ENCODE results near the gene TAC4. TPM values are rescaled to one million over a fixed set of nuclear protein-coding genes. Genes with fewer than 3 reads are reported as not detected.
A peak's percentile ranks its signal among the peaks of the same experiment; 100 is the strongest.

The TAC4 gene
- polyA plus RNA-seq, 4 donors: 0.93 to 1.1 TPM; not detected in 2

DNA sequence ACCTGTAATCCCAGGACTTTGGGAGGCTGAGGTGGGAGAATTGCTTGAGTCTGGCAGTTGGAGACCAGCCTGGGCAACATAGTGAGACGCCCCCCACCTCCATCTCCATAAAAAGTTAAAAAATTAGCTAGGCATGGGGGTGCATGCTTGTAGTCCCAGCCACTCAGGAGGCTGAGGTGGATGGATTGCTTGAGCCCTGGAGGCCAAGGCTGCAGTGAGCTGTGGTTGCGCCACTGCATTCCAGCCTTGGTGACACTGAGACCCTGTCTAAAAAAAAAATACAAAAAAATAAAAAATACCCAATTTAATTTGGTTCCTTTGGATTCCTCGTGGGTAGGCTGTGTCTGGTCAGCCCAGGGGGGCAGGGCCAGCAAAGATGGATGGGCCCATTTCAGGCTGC lies 26.1 kb upstream of the TAC4 start:
- DNase-seq (ENCODE audit: low read depth in 4 of 4, low spot score in 3 of 4): no peak

GRCh38 chr17:49873466-49873865 lies 25.6 kb upstream of the TAC4 start:
- DNase-seq (ENCODE audit: low read depth in 4 of 4, low spot score in 3 of 4): no peak

GRCh38 chr17:49872754-49873377 lies 25.0 kb upstream of the TAC4 start:
- DNase-seq (ENCODE audit: low read depth in 4 of 4, low spot score in 3 of 4): no peak

- no peak for DNase-seq (ENCODE audit: low read depth in 4 of 4, low spot score in 3 of 4)
These were observed 23.3 kb upstream of the TAC4 start for GRCh38 chr17:49871211-49871610.

- no peak for DNase-seq (ENCODE audit: low read depth in 4 of 4, low spot score in 3 of 4)
These were observed 22.4 kb upstream of the TAC4 start for GRCh38 chr17:49870298-49870697.

GRCh38 chr17:49869038-49869374 lies 21.1 kb upstream of the TAC4 start:
- DNase-seq (ENCODE audit: low read depth in 4 of 4, low spot score in 3 of 4): no peak

- DNase-seq (ENCODE audit: low read depth in 4 of 4, low spot score in 3 of 4): no peak
These were observed 19.1 kb upstream of the TAC4 start for GRCh38 chr17:49866882-49867413.

DNA sequence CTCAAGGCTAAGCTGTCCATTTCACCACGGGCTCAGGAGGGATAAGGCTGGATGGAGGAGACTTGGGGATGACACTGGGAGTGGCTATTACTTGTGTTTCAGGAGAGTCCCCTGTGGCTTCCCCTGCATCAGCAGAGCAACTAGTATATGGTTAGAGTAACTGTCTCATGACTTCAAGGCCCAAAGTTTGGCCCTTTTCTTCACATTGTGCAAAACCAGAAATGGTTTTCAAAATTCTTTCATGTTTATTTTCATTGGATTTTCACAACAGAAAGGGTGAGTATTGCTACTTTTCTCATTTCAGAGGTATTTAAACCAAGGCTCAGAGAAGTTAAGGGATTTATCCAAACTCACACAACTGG lies 18.1 kb upstream of the TAC4 start:
- no peak for DNase-seq (ENCODE audit: low read depth in 4 of 4, low spot score in 3 of 4)

GRCh38 chr17:49862781-49863331 lies 15.0 kb upstream of the TAC4 start:
- DNase-seq (ENCODE audit: low read depth in 4 of 4, low spot score in 3 of 4): no peak

DNA sequence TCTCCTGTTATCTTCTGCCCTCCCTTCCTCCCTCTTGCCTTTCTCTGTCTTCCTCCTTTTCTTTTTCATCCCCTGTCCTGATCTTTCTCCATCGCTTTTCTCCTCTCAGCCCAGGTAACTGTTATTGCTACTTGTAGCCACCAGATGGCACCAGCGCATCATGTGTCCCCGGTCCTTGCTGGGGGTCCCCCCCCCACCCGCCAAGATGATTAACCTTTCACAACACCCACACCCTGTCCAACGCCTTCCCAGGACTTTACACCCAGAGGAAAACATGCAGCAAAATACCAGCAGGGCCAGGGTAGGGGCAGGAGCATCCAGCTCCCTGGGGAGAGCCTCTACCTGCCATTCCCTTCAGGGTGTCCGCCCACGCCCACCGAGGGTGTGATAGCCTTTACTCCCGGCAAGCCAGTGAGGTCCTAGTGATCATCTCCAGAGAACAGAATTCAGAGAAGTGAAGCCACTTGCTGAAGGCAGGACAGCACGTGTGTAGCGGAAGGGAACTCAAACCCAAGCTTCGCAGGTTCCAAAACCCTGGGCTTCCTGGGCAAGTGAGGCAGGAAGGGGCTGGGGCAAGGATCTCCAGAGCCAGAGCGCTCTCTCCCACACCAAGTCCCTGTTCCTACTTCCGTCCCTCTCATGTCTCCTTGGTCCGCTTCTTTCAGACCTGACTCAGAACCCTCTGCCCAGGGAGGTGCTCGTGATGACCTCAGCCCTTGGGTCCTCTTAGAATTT lies 13.4 kb upstream of the TAC4 start:
- no peak for DNase-seq (ENCODE audit: low read depth in 4 of 4, low spot score in 3 of 4)

GRCh38 chr17:49859991-49860953 lies 12.4 kb upstream of the TAC4 start:
- no peak for DNase-seq (ENCODE audit: low read depth in 4 of 4, low spot score in 3 of 4)

DNA sequence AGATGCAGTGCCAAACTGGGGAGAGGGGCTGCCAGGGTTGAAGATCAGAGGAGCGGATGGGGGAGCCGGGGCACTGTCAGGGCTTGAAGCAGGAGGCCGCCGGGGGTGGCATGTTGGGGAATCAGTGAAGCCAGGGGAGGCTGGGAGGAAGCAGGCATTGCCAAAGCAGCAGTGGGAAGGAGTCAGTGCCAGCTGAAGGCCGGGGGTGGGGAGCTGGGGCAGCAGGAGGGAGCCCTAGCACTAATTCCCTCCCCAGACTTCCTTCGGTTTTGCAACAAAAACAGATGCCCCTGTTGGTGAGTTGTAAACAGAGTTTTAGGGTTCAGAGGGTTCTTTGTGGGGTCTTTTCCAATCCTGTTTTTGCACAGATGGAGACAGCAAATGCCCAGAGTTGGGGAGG lies 10.9 kb upstream of the TAC4 start:
- DNase-seq (ENCODE audit: low read depth in 4 of 4, low spot score in 3 of 4): no peak

- DNase-seq (ENCODE audit: low read depth in 4 of 4, low spot score in 3 of 4): no peak
These were observed 6.3 kb upstream of the TAC4 start for GRCh38 chr17:49854126-49854525.

- DNase-seq (ENCODE audit: low read depth in 4 of 4, low spot score in 3 of 4): no peak
These were observed 5.7 kb upstream of the TAC4 start for GRCh38 chr17:49853470-49854015.

- DNase-seq (ENCODE audit: low read depth in 4 of 4, low spot score in 3 of 4): peak in 1 of 4 donors; percentile 67
These were observed 3.8 kb upstream of the TAC4 start for GRCh38 chr17:49851387-49852291.

DNA sequence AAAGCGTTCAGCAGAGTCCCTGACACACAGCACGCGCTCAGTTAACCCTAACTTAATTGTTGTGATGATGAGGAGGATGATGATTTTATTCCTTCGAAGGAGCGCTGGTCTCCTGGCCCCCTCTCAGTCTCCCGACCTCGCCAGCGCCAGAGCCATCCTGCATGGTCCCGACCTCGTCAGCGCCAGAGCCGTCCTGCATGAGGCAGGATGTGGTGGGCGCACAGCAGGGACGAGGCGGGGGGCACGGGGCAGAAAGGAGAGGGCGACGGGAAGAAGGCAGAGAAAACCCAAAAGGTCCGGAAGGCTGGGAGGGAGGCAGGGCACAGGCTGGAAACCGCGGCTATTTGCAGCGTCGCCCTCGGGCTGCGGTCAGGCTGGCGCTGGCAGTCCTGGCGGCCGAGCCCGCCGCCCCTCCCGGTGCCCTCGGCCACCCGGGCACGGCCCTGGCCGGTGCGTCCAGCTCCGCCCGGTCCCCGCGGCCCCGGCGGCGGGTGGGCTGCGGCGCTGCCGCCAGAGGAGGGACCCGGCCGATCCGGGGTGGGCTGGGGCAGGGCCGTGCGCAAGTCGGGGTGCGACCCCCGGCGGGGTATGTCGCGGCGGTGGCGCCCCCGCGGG lies 3.0 kb upstream of the TAC4 start:
- no peak for DNase-seq (ENCODE audit: low read depth in 4 of 4, low spot score in 3 of 4)

DNA sequence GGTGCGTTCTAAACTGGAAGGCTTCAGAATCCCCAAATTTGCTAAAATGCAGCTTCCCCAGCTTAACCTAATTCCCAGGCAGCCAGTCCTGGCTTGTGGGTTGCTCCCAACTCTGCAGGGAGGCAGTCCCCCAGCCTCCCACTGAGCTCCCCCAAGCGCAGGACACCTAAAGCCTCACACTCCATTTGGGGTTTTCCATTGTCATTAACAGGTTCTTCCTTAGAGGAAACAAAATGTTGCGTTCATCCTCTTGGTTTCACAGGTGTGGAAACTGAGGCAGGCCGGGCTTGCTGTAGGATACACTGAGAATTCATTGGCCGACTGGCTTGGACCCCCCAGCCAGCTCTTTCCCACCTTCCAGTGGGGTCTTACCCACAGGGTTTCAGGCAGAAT lies 2.3 kb upstream of the TAC4 start:
- DNase-seq (ENCODE audit: low read depth in 4 of 4, low spot score in 3 of 4): no peak

DNA sequence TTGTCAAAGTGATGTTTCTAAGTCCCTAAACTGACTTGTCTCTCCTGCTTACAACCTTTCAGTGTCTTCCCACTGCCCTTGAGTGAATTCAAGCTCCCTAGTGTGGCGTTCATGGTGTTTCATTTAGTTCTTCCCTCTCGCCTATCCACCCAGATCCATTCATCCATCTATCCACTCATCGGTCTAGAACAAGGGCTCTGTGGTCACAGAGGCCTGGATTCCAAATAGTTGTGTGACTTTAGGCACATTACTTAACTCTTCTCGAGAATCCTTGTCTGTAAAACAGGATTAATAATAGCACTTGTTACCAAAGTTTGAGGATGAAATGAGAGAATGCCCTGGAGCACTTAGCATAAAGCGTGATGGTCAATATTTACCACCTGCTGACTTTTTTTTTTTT lies 870 bp upstream of the TAC4 start:
- DNase-seq (ENCODE audit: low read depth in 4 of 4, low spot score in 3 of 4): no peak

Data from left renal pelvis (tissue), 4 donors.